ENCODE data around the gene HIVEP3.

HIVEP3 gene

GRCh38 chr1:41803656-41804055, 115.1 kb downstream of the HIVEP3 start:
- Histone ChIP-seq H3K4me1 (no peaks in the 10 kb centered on the region), H3K36me3 (ENCODE audit: control insufficient read depth, insufficient read depth, low read length) (no peaks in the 10 kb centered on the region), H3K4me3 (ENCODE audit: low read depth, low read length) (no peak overlapping the region), H3K9me3 (ENCODE audit: control insufficient read depth, low read length) (no peaks in the 10 kb centered on the region), H2AFZ (no peak overlapping the region), H3K9ac (no peak overlapping the region), H3K27ac (no peak overlapping the region), H3K79me2 (no peaks in the 10 kb centered on the region), H3K4me2 (ENCODE audit: low read length) (no peak overlapping the region), H3K27me3 (ENCODE audit: control insufficient read depth, insufficient read depth, low read length) (no peaks in the 10 kb centered on the region)
- no peak for TF ChIP-seq CTCF (IDR thresholded peaks at IDR 0.05)

DNA sequence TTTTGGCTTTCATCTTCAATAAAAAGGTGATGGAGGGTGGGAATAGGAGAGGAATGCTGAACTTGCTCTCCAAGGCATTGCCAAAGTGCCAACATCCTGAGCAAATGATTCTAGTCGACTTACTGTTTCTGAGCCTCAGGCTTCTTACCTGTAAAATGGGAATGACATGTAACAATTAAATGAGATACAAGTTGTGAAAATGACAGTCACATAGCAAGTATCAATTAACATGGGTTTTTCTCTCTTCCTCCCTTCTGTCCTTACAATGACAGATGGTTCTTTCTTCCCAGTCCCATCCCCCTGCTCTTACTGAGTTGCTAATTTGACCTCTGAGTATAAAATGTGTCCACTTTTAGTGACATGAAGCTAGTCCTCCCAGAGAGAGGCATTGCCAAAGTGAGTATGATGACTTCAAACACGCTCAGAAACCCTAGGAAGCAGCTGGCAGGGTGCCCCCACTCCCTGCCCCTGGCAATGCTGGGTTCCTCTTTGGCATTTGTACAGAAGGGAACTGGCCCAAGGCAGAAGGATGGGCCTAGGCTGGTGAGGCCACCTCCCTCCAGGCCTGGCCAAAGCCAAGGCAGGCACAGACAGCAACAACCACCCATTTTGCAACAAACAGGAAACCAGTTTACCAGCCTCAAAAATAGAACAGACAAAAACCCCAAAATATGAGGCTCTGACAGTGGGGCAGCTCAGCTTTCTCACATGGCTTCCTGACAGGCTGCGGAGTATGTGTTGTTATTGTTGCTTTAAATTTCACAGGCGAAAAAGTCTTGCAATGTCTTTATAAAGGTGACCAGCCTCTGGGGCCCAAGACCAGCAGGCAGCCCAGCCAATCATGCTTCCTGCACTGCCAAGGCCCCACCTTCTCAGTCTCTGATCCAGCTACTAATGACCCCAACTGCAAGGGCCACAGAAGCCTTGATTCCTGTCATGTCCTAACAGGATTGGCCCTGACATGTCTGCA, 115.9 kb downstream of the HIVEP3 start:
- no peaks in the 10 kb centered on the region for H3K27me3 ChIP-seq (ENCODE audit: control insufficient read depth, insufficient read depth, low read length)
- no peaks in the 10 kb centered on the region for H3K4me1 ChIP-seq
- H3K4me2 ChIP-seq (ENCODE audit: low read length): no peak overlapping the region
- TF ChIP-seq CTCF (IDR thresholded peaks at IDR 0.05): no peak
- no peak overlapping the region for H3K27ac ChIP-seq
- H3K36me3 ChIP-seq (ENCODE audit: control insufficient read depth, insufficient read depth, low read length): no peaks in the 10 kb centered on the region
- no peak overlapping the region for H3K9ac ChIP-seq
- no peaks in the 10 kb centered on the region for H3K9me3 ChIP-seq (ENCODE audit: control insufficient read depth, low read length)
- no peak overlapping the region for H3K4me3 ChIP-seq (ENCODE audit: low read depth, low read length)
- H2AFZ ChIP-seq: no peak overlapping the region
- H3K79me2 ChIP-seq: no peaks in the 10 kb centered on the region

DNA sequence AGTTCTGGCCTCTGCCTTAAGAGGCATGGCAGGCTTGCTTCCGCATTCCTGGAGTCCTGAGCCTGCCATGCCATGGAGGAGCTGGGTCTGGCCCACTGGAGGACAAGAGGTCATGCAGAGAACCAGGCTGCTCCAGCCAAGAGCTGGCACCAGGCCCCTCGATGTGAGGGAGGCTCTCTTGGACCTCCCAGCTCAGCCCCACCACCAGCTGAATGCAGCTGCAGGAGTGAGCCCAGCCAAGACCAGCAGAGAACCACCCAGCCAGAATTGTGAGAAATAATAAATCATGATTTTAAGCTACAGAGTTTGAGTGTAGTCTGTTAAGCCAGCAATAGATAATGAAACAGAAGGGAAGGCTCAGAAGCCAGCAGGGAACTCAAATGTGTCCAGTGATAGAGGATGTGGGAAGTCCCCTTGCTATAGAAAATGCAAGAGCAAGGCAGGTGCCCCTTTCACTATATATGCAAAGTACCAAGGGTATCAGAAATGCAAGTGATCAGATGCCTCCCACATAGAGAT, 118.4 kb downstream of the HIVEP3 start:
- H3K4me3 ChIP-seq (ENCODE audit: low read depth, low read length): no peak overlapping the region
- no peak for TF ChIP-seq CTCF (IDR thresholded peaks at IDR 0.05)
- H3K4me1 ChIP-seq: no peaks in the 10 kb centered on the region
- no peaks in the 10 kb centered on the region for H3K79me2 ChIP-seq
- no peak overlapping the region for H3K4me2 ChIP-seq (ENCODE audit: low read length)
- H3K27ac ChIP-seq: no peak overlapping the region
- H3K9me3 ChIP-seq (ENCODE audit: control insufficient read depth, low read length): no peaks in the 10 kb centered on the region
- H3K27me3 ChIP-seq (ENCODE audit: control insufficient read depth, insufficient read depth, low read length): no peaks in the 10 kb centered on the region
- H2AFZ ChIP-seq: no peak overlapping the region
- no peak overlapping the region for H3K9ac ChIP-seq
- no peaks in the 10 kb centered on the region for H3K36me3 ChIP-seq (ENCODE audit: control insufficient read depth, insufficient read depth, low read length)

GRCh38 chr1:41799723-41800122, 119.0 kb downstream of the HIVEP3 start:
- H3K79me2 ChIP-seq: no peaks in the 10 kb centered on the region
- H3K27me3 ChIP-seq (ENCODE audit: control insufficient read depth, insufficient read depth, low read length): no peaks in the 10 kb centered on the region
- H3K4me3 ChIP-seq (ENCODE audit: low read depth, low read length): no peak overlapping the region
- no peak overlapping the region for H2AFZ ChIP-seq
- no peak overlapping the region for H3K9ac ChIP-seq
- no peaks in the 10 kb centered on the region for H3K9me3 ChIP-seq (ENCODE audit: control insufficient read depth, low read length)
- no peaks in the 10 kb centered on the region for H3K4me1 ChIP-seq
- no peaks in the 10 kb centered on the region for H3K36me3 ChIP-seq (ENCODE audit: control insufficient read depth, insufficient read depth, low read length)
- no peak for TF ChIP-seq CTCF (IDR thresholded peaks at IDR 0.05)
- no peak overlapping the region for H3K4me2 ChIP-seq (ENCODE audit: low read length)
- H3K27ac ChIP-seq: no peak overlapping the region

Data from parathyroid adenoma (tissue), 2 donors.